Fibroblast of skin of scalp (primary cell): Measurements from ENCODE around the gene HS6ST2.
"Not testable (repeated sequence)": the region's sequence is repeated elsewhere in the genome, so short reads cannot be mapped to it uniquely, and the experiment has no call there.

Experiments
- DNase-seq: peaks from one replicate; pipeline ENCODE4 v3.0.0-alpha.2; 2013

The HS6ST2 gene

DNA sequence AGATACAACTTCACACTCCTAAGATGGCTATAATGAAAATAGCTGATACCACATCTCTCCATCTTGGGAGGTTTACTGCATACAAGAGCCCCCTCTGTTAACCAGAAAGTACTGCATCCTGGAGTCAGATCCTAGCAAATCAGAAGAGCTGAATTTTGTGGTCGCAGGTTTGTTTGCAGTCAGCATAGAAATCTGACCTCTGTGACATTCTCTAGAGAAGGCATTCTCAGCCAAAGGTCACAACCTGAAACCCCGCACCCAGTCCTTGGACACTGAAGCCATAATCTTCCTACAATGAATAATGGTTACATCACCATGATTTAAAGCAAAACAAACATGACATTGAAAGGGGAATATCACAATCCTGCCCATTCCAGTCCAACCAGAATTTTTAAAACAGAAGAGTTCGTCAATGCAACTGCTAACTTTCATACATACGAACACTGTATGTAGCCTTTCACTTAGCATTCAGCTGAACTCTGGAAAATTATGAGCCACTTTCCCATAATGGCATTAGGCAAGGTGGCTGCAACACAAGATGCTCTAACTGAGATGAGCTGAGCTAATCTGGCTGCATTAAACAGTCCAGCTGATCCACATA is 17.6 kb downstream of the HS6ST2 start:
- no peak for DNase-seq

DNA sequence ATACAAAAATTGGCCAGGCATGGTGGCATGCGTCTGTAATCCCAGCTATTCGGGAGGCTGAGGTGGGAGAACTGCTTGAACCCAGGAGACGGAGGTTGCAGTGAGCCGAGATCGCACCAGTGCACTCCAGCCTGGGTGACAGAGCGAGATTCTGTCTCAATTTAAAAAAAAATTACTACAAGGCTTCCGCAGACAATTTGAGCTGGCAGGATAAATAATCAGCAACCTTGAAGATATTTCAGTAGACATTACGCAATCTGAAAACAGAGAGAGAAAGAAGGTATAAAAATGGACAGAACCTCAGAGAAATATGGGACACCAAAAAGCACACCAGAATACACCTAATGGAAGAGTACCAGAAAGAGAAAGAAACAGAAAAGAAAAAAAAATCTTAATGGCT is 25.3 kb downstream of the HS6ST2 start:
- no peak for DNase-seq

DNA sequence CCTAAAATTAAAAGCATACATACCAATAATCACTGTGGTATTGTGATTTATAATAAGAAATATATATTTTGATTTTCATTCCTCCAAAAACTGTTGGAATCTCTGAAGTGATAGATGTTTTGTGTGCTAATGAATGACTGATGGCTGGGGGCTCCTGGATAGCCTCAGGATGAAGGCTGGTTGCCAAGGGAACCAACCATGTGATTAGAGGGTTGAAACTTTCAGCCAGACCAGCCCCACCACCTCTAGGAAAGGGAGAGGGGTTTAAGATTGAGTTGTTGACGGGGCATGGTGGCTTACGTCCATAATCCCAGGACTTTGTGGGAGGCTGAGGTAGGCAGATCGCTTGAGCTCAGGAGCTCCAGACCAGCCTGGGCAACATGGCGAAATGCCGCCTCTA is 34.0 kb downstream of the HS6ST2 start:
- DNase-seq, result no peak

DNA sequence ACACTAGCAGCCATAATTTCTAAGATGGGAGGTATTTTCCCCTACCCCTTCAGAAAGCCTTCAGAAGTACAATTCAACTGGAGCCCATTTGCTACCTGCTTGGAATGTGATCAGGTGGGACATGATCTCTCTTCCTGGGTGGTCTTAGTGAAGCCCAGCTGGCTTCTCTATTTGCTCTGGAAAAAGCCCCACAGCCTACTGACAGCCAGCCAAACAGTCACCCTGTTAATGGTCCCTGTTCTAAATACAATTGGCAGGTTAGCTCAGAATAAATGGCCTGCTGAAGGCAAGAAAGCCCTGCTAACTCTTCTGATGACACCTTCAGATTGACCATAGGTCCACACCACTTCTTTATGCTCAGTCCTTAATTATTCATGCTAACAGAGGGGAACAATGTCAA is 39.9 kb downstream of the HS6ST2 start:
- DNase-seq, result no peak

- no peak for DNase-seq
Observed at GRCh38 chrX:132916349-132916748, 42.1 kb downstream of the HS6ST2 start.

DNA sequence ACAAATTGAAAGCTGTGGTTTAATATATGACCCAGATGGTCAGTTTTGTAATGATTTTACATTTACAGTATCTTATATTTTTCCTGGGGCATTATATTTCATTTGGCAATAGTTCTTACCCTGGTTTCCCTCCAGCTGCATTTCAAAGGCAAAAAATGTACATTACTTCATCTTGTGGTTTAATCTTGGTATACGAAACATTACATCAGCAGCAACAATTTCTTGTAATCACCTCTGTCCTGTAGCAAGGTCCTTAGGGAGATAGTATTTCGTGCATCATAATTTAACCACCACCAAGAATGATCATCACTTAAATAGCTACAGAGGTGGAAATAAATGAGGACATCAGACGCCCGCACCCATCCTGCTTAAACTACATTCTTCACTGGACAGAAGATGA is 48.8 kb downstream of the HS6ST2 start:
- DNase-seq, result peak; percentile 86

- DNase-seq, result peak; percentile 6
Observed at GRCh38 chrX:132908891-132909290, 49.5 kb downstream of the HS6ST2 start.

- no peak for DNase-seq
Observed at GRCh38 chrX:132900633-132901293, 57.7 kb downstream of the HS6ST2 start.

DNA sequence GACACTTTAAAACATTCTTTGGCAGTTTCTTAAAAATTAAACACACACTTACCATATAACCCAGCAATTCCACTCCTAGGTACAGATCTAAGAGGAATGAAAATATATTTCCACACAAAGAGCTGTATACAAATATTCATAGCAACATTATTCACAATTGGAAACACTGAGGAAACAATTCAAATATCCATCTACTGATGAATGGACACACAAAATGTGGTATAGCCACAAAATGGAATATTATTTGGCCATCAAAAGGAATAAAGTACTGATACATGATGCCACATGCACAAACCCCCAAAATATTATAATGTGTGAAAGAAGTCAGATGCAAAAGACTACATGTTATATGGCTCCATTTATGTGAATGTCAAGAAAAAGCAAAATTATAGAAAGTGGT is 70.9 kb downstream of the HS6ST2 start:
- DNase-seq, result no peak

DNA sequence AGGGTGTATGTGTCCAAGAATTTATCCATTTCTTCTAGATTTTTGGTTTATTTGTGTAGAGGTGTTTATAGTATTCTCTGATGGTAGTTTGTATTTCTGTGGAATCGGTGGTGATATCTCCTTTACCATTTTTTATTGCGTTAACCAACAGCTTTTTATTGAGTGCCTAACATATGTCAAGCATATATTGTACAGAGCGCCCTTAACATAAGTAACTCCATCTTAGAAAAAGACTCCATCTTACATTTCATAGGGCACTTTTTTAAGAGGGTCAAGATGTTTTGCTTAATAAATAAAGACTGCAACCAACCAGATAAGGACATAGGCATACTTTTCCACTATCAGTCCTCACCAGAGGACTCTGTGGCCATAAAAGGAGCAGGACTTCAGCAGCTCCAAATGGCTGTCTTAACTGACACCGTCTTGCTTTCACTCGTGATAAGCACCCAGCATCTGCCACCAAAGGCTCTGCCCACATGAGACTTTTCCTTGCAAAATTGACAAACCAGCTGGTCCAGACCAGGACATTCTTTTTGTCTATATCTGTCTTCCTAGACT is 75.0 kb downstream of the HS6ST2 start:
- DNase-seq, result no peak

DNA sequence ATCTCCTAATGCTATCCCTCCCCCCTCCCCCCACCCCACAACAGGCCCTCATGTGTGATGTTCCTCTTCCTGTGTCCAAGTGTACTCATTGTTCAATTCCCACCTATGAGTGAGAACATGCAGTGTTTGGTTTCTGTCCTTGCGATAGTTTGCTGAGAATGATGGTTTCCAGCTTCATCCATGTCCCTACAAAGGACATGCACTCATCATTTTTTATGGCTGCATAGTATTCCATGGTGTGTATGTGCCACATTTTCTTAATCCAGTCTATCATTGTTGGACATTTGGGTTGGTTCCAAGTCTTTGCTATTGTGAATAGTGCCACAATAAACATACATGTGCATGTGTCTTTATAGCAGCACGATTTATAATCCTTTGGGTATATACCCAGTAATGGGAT is 77.7 kb downstream of the HS6ST2 start:
- DNase-seq, result not testable (repeated sequence)

DNA sequence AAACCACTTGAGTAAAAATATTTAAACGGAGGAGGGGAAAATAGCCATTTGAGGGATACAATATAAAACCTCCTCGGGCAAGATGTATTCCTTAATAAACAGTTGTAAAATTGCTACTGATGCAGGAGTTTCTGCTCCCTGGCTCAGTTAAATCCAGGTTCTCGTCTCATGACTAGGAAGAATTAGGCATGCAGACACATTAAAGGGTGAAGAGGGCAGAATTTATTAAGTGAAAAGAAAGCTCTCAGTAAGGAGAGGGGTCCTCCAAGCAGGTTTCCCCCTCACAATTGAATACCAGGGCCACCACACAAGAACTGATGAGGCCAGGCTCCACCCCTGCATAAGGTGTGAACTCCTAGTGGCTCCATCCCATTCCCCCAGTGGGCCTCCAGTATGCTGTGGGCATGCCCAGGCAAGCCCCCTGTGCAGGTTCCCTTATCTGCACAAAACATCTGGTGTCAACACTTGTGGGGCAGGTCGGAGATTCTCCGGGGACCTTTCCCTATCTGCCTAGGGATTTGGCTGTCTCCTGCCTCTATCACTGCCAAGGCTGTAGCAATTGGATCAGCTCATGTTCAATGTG is 80.4 kb downstream of the HS6ST2 start:
- DNase-seq, result no peak

DNA sequence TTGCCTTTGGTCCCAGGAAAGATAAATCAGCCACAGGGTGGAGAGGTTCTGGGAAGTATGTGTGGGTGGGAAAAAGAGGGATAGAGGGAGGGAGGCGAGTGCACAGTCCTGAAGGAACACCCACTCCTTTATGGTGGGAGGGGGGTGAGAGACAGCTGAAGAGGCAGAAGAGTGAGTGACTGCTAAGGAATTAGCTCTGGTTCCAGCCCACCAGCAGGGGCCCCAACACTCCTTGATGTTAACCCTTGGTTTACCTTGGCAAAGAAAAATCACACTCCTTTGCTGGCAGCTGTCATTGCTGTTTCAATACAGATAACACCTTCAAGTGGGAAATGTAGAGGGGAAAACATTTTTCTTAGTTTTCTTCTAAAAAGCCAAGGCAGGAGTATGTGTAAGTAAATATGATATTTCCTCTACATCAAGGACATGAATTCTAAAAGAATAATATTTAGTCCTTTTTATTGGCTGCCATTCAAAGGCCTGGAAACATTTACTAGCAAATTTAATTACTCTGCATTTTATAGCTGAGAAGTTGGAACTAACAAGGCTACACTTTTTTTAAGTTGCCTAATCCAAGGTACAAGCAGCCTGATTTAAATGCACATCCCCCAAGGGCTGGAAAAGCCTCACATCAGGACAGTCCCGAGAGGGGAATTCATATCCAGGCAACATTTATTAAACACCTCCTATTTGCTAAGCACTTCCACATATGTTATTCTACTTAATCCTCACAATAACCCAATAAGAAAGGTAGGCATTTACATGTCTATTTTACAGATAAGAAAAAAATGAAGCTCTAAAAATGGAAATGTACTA is 81.7 kb downstream of the HS6ST2 start:
- DNase-seq, result no peak

GRCh38 chrX:132875650-132876522 is 82.5 kb downstream of the HS6ST2 start:
- no peak for DNase-seq

GRCh38 chrX:132862562-132862961 is 95.9 kb downstream of the HS6ST2 start:
- no peak for DNase-seq

DNA sequence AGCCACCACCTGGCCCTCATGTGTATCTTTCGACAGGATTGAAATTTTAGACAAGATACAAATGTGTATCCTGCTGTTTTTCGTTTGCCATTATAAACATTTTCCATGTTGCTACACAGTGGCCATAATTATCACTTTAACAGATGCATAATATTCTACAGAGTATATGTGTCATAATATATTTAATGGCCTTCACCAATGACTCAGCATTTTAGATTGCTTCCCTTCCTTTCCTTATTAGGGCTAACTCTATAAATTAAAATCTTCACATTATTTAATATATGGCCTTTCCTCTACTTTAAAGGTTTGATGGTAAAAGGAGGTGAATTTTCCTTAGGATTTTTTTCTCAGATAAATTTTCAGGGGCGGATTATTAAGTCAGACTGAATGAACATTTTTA is 97.4 kb downstream of the HS6ST2 start:
- no peak for DNase-seq

GRCh38 chrX:132860200-132860599 is 98.2 kb downstream of the HS6ST2 start:
- DNase-seq, result no peak

- DNase-seq, result no peak
Observed at GRCh38 chrX:132858018-132858417, 100.4 kb downstream of the HS6ST2 start.

- no peak for DNase-seq
Observed at GRCh38 chrX:132855780-132856341, 102.6 kb downstream of the HS6ST2 start.

- peak; percentile 14 for DNase-seq
Observed at GRCh38 chrX:132853040-132853439, 105.4 kb downstream of the HS6ST2 start.

GRCh38 chrX:132848296-132848970 is 110.0 kb downstream of the HS6ST2 start:
- no peak for DNase-seq
